ENCODE data around the gene HECTD2.
"Not testable (repeated sequence)": the region's sequence is repeated elsewhere in the genome, so short reads cannot be mapped to it uniquely, and the experiment has no call there.

Gene HECTD2

DNA sequence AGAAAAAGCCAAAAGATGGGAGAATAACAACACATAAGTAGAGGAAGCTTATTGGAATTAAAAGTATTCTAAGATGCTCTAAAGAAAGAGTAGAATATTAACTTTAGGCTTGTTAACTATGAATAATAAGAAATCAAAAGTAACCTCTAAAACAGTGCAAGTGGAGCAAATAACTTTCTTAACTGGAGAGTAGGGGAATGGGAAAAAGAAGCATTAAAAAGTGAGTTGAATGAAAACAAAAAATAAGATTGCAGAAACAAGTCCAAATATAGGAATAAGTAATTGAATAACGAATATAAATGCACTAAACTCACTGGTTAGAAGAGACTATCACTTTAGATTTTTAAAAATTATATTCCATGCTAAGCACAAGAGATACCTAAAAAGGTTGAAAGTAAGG, 63.9 kb downstream of the HECTD2 start:
- DNase-seq (ENCODE audit: low spot score): no peak

DNA sequence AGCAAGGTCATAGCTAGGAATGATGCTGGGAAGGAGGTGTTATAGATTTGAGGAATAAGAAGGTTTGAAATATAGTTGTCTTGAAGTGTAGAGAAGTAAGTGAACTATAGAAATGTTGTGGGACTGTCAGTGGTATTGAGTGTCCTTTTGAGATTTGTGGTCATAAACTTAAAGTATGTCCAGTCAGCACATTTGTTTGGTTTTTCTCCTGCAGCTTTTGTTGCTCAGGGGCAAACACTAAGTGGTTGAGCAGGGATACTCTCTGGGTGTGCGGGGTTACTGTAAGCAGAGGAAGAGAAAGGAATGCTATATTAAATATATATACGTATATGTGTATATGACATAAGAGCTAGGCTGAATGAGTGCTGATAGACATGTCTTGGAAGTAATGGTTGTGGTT, 67.1 kb downstream of the HECTD2 start:
- DNase-seq (ENCODE audit: low spot score): no peak

DNA sequence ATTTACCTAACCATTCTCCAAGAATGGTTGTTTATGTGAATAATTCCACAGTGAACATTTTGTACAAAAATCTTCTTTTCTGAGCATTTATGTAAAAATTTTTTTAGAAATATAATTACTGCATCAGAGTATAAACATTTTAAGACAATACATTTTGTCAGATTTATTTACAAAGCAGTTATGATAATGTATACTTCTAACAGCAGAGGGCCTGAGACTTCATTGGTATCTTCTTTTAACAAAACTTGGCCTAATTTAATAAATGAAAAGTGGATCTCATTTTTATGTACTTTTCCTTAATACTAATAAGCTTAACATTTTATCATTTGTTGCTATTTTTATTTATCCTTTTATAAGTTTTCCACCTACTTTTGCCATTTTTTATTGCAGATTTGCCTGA, 69.4 kb downstream of the HECTD2 start:
- DNase-seq (ENCODE audit: low spot score): no peak

DNA sequence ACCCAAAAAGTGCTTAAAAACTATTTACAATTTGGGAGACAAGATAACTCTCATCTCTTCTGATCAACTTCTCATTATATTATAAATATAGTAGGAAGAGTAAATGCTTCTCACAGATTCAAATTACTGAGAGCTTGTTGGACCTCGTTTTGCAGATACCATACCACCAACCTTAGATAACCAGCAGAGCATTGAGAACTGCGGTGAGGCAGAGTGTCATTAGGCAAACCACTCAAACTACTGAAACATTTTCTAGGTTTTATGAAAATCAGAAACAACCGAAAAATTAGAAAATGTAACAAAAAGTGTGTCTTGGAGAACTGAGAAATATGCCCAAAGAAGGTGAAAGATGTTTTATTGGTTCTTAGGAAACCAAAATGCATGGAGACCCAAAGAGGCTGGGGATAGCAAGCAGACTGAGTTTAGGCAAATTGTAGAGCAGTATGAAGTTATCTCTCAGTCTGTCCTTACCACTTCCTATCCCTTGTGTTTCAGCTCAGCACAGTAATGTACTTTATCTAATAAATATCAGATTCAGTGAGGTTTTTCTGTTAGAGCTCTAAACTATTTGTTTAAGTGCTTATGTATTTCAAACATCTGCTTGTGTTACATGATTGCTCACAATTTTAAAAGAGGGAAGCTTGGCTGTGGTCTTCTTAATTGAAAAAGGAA, 77.9 kb downstream of the HECTD2 start:
- DNase-seq (ENCODE audit: low spot score): no peak

DNA sequence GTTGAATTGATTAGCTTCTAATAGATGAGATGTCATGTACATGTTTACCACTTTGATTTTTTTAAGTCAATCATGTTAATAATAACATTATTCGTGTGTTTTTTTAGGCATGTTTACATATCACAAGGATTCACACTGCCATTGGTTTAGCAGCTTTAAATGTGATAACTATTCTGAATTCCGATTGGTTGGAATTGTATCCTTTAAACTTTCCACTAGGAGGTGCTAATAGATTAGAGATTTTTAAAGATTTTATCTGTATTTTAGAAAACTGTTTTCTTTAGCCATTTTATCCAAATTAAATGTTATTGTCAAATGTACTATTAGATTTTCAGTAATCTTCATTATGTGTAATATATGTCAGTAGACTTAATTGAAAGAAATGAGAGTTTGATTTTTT, 83.2 kb downstream of the HECTD2 start:
- DNase-seq (ENCODE audit: low spot score): no peak

DNA sequence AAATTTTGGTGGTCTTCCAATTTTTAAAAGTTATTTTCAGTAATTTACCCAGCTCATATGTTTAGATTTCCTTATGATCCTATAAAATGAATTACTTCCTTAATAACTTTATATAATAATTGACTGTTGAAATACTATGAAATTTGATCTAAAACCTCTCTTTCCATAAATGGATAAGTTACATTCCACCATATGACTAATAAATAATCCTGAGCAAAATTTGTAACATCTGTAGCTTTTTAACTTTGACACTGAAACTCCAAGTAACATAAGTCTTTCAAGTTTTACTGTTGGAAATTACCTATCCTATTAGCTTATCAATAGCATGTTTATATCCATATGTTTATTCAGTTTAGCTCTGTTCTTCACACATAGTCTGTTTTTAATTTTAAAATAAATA, 85.3 kb downstream of the HECTD2 start:
- no peak for DNase-seq (ENCODE audit: low spot score)

DNA sequence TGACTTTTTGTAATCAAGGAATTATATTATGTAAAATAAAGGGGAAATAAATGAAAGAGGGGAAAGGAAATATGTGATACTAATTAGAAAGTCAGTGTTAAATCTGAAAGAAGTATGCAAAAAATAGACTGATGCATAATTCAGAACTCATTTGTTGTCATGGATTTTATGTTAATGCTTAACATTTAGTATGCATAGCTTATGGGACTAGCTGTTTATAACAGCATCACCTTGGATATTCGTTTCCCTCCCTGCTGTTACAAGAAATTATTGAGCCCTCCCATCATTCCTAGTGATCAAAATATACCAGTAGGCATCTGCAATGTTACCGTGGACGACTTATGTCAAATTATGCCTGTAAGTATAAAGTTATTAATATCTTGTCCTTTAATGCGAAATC, 85.9 kb downstream of the HECTD2 start:
- no peak for DNase-seq (ENCODE audit: low spot score)

DNA sequence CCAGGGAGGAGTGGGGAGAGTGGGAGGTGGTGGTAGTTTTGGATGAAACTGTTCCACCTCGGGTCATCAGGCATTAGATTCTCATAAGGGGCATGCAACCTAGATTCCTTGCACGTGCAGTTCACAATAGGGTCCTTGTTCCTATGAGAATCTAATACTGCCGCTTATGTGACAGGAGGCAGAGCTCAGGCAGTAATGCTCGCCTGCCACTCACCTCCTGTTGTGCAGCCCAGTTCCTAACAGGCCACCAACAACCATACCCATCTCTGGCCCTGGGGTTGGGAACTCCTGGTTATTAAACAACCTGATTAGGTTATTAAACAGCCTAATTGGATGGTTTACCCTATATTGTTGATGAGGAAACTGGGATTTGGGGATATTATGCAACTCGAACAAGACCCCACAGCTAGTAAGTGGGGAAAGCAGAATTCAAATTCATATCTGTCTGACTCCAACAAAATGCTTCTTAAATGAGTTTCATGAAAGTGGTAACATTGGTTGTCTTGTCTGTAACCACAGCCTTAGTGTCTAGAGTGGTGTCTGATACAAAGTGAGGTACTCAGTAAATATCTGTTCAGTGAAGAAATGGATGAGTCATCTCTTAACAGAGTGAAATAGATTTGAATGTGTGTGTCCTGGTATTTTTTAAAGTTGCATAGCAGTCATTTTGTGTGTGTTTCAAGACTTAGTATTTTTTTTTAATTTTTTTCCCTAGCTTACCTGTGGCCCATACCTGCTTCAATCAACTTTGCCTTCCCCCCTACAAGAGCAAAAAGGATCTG, 101.6 kb downstream of the HECTD2 start:
- no peak for DNase-seq (ENCODE audit: low spot score)

DNA sequence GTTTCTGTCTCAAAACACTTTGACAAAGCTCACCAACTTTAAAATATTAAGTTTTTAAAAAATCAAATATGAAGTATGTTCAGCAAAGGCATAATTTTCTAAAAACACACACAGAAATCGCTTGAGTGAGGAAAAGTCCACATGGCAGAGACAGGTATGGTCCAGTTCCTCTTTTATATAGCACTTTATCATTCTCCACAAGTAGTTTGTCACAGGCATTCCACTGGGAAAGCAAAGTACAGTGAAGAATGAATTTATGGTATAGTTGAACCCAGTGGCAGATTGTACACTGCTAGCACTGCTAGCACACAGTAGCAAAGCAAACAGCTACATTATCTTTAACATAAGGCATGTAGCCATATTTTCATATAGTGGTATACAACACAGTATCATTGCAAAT, 102.3 kb downstream of the HECTD2 start:
- DNase-seq (ENCODE audit: low spot score): no peak

DNA sequence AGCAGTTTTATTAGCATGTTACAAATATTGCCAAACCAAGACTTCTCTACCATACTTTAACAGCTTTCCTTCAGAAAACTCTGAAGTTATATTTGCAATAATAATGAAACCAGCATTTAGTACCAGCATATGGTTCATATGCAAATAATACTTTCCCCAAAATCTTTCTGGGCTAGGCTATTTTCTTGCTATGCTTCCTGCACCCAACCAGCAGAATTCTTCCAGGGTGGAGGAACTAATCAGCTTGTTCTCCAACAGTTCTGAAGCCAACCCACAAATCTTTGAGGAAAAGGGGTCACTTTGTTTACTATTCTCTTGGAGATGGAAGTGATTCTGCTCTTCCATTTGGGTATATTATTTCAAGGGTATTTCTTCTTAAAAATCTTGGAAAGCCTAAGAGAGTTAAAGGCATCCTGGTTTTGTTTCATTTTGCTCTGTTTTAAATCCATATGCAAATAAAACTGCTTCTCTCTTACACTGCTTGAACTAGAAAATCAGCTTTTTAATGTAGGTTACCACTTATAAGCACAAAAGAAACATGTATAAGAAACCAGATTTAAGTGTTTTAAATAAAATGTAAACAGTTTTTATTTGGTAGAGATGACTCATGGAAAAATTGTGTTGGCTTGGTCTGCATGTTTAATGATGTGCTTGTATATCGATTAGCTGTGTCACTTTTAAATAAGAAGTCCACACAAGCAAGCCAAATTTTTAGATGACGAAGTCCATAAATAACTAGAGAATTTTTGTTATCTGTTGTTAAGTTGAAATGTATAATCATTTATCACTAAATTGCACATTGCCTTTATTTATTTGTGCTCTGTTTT, 103.7 kb downstream of the HECTD2 start:
- DNase-seq (ENCODE audit: low spot score): no peak

DNA sequence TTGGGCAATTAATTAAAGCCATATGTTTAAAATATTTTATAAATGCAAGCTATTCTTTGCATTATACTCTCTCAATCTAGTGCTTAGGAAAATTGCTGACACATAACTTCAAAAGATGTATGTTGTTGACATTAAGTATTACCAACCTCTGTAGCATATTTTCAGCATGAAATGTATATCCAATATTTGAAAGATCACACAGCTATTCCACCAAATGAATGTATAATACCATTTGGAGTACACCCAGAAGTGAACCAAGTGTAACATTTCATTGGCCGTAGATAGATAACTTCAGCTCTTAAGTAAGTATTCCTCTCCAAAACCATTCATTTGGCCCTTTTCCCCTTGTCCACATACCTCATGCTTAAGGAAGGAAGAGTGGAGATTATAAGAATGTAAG, 104.6 kb downstream of the HECTD2 start:
- DNase-seq (ENCODE audit: low spot score): no peak

DNA sequence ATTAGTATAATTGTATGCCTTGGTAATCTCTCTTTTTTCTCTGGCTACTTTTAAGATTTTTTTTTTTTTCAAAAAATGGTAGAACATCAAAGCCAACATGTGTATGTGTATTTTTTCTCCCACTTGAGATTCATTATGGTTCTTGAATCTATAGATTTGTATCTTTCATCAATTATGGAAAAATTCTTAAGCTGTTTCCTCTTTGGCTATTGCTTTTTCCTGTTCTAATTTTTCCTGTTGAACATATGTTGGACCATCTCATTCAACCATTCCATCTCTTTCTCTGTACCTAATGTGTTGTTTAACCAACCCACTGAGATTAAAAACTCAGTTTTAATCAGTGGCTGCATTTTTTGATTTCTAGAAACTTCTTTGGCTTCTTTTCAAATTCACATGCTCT, 107.2 kb downstream of the HECTD2 start:
- no peak for DNase-seq (ENCODE audit: low spot score)

DNA sequence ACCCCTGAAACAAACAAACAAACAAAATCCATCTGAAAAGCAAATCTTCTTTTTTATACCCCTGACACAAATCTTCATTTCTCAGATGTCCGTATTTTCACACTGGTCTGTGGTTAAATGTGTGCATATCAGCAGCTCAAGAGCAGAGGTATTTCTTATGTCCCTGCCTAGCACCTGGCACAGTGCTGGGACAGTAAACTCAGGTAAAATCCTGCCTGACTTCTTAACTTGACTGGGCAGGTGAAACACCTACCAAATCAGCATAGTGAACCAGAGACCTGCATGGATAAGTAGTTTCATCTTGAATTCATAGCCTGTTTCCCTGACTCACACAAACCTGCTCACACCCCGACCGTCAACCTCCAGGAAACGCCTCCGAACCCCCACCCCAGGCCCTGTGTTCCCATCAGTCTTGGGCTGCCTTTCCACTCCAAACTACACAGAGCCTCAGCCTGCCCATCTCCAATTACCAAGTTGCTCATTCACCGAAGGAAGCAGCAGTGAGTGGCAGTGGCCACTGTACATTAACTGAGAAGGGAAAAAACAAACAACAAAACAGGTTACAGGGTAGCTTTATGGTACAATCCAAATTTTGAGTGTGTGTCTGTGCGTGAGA, 109.9 kb downstream of the HECTD2 start:
- DNase-seq (ENCODE audit: low spot score): no peak

DNA sequence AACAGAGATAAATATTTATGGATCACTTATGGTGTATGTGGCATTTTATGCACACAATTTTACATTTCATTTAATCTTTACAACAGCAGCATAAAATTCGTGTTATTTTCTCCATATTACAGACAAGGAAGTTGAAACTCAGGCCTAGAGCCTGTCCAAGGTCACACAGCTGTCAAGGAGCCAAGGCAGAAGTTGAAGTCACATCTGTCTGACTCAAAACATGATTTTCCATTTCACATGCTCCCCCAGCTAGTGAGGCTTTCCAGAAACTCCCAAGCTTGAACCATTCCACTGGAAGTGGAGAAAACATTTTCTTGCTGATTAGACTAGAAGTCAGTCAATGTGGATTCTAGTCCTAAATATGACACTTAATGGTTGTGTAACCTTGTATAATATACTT, 110.5 kb downstream of the HECTD2 start:
- DNase-seq (ENCODE audit: low spot score): no peak

DNA sequence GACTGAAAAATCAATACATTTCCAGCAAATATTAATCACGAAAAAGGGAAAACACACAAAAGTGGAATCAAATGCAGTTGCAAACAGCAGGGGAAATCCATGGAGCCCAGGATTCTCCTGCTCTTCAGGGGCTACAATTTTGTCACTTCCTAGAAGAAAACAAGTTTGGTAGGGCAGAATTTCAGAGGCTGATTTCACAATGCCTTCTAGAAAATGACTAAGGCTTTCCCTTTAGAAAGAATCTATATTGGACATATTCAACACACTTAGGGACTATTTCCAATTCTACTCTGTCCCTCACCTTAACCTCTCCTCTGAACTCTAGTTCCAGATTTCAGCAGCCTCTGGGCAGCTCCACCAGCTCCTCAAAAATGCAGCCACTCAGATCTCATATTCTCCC, 111.3 kb downstream of the HECTD2 start:
- DNase-seq (ENCODE audit: low spot score): no peak

DNA sequence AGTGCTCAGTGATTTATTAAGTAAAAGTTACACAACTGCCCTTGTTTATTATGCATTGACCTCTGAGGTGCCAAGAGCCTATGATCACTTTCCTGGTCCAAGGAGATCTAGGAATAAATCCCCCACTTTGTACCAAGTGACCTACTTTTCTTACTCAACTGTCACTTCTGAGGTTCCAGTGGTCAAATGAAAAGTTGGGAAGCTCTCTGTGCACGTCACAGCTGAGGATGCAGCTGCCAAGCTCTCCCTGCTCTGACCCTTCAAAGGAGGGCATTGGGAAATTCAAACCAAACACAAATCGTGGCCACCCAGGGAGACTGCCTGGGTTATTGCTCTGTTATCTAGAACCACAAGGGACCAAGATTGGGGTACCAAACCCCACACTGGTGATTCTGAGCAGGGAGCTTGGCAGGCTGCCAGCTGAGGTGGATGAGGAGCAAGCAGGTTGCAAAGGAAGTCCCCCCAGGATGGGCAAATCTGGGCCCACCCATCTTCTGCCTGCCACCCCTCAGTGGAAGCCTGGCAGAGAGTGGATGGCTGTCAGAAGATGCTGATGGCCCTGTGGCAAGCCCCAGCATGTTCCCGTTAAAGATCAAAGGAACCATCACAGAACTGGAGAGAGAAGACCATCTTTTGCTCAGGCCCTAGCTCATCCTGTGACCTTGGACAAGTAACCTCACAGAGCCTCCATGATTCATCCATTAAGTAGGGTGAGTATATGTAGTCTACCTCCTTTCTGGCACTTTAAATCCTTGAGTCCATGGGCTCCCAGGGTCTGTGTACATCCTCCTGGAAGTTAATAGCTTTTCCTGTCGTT, 116.0 kb downstream of the HECTD2 start:
- no peak for DNase-seq (ENCODE audit: low spot score)

DNA sequence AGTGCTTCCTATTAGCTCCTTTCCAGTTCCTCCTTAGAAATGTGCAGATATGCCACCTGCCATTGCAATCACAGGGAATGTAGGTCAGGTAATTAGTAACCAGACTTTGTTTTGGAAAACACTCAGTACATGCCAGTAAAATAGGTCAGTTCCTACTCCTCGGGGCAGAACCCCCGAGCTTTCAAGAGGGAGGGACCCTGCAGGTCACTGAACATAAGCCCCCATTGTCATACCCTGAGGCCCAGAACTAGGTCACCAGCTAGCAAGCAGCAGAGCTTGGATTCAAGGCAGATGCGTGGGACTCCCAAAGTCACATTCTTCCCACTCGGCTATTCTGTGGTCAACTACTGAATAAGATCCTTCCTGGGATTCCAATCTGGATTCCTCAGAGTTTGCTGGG, 117.9 kb downstream of the HECTD2 start:
- no peak for DNase-seq (ENCODE audit: low spot score)

DNA sequence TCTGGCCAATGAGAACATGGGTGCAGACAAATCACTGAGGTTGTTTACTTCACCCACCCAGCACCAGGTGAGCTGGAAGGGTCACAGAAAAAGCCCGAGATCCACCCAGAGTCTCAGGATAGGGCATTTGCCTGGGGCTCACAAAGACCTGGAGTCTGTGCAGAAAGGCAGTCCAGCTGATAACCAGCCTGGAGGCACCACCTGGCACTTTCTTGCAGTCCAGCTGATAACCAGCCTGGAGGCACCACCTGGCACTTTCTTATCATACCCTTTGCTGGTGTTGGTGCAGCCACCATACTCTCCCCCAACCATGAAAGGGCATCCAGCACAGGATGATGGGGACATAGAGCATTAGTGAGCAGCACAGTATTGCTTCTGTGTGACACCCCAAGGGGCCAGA, 118.6 kb downstream of the HECTD2 start:
- no peak for DNase-seq (ENCODE audit: low spot score)

DNA sequence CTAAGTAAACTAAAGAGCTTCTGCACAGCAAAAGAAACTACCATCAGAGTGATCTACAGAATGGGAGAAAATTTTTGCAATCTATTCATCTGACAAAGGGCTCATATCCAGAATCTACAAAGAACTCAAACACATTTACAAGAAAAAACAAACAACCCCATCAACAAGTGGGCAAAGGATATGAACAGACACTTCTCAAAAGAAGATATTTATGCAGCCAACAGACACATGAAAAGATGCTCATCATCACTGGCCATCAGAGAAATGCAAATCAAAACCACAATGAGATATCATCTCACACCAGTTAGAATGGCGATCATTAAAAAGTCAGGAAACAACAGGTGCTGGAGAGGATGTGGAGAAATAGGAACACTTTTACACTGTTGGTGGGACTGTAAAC, 124.6 kb downstream of the HECTD2 start:
- DNase-seq (ENCODE audit: low spot score): not testable (repeated sequence)

DNA sequence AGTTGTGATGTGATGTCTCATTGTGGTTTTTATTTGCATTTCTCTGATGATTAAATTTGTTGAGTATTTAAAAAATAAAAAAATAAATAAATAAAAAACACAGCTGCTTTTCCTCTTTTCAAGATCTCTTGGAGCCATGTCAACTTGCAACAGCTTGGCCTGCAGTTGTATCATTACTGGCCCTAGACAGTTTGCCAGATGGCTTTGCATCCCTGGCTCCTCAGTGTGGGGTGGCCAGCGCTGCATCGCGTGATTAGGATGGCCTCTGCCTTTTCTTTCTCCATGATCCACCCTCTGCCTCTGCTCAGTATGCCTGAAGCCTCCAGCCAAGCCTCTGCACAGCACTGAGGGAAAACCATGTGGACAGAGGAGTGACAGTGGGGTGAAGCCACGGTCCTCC, 126.0 kb downstream of the HECTD2 start:
- no peak for DNase-seq (ENCODE audit: low spot score)

DNA sequence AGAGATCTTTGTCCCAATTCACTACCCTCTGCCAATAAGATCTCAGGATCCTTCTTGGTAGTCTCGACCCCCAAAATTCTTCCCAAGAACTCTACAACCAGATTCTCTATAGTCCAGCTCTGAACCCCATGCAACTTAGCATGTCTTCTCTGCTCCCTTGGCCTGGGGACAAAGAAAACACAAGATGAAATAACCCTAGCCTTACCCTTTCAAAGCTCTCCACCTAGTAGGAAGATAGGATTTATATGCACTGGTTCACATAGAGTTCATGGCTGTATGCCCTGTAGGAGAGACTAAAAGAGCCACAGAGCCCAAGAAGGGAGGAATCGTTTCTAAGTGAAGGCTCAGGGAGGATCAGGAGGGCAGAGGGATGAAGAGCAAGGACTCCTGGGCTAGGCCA, 126.6 kb downstream of the HECTD2 start:
- no peak for DNase-seq (ENCODE audit: low spot score)

All from CD4-positive, alpha-beta T cell treated with Interleukin-15 for 4 hours (primary cell).